Panc1 (cell line): Measurements from ENCODE around the gene SMOC2. TPM values are rescaled to one million over a fixed set of nuclear protein-coding genes. Genes with fewer than 3 reads are reported as not detected.

ENCODE experiments used
- ATAC-seq: fragments of 200-7000 bp; cut with Tn5 transposase; 2 replicates; pipeline ENCODE4 v1.9.1; 2020; ENCODE audit warnings: mild to moderate bottlenecking, moderate library complexity
- BruUV-seq: library from RNA; stranded (reverse); fragments of 400-500 nt; replicated peaks from 2 replicates; lab custom pipeline; 2021; lab: Mats Ljungman, UMichigan
- CTCF ChIA-PET: fragments of 300-600 bp; sonication (Branson Sonifier 250); formaldehyde crosslinking; loops from one replicate; lab custom pipeline; 2022; ENCODE audit warnings: antibody characterized with exemption; lab: Charles Lee
- POLR2A ChIA-PET: fragments of 300-600 bp; sonication (Branson Sonifier 250); formaldehyde crosslinking; loops from one replicate; lab custom pipeline; 2022; ENCODE audit warnings: antibody characterized with exemption; lab: Charles Lee
- DNase-seq: peaks from one replicate; pipeline ENCODE4 v3.0.0-alpha.2; 2010; ENCODE audit warnings: low read depth, low spot score
- H3K27ac ChIP-seq: 2 replicates; pipeline ENCODE4 v1.5.1; 2011; ENCODE audit warnings: mild to moderate bottlenecking, low read length, inconsistent platforms
- H3K27me3 ChIP-seq: fragments of 200-500 bp; sonication (Bioruptor generic); 2 replicates; pipeline ENCODE4 v1.6.0; 2014; ENCODE audit warnings: low read length, inconsistent platforms; ENCODE audit not compliant: control insufficient read depth, insufficient read depth
- H3K36me3 ChIP-seq: fragments of 200-500 bp; sonication (Bioruptor generic); 2 replicates; pipeline ENCODE4 v1.5.1; 2014; ENCODE audit warnings: inconsistent platforms, mild to moderate bottlenecking, low read length, moderate library complexity; ENCODE audit not compliant: control insufficient read depth, insufficient read depth
- H3K4me1 ChIP-seq: 2 replicates; pipeline ENCODE4 v1.5.1; 2011; ENCODE audit warnings: inconsistent platforms, mild to moderate bottlenecking, low read length, moderate library complexity; ENCODE audit not compliant: control insufficient read depth, insufficient read depth
- H3K4me3 ChIP-seq, 2 experiments: 2 replicates each; pipeline ENCODE4 v1.5.1; 2011 to 2012; ENCODE audit warnings: low read depth in 2 of 2, low read length in 2 of 2, mild to moderate bottlenecking in 2 of 2, inconsistent platforms in 1 of 2, moderate library complexity in 1 of 2
- H3K9me3 ChIP-seq: fragments of 200-500 bp; sonication (Bioruptor generic); 2 replicates; pipeline ENCODE4 v1.5.1; 2014; ENCODE audit warnings: low read depth, mild to moderate bottlenecking, inconsistent platforms, low read length, moderate library complexity; ENCODE audit not compliant: control insufficient read depth, insufficient read depth
- POLR2AphosphoS5 ChIP-seq: IDR thresholded peaks from 2 replicates; pipeline ENCODE4 v1.6.1; 2012; ENCODE audit warnings: mild to moderate bottlenecking, low read depth, low read length, moderate library complexity
- REST ChIP-seq, 2 experiments: IDR thresholded peaks; 2 replicates each; pipeline ENCODE4 v1.6.1; 2011 to 2012; ENCODE audit warnings: low read depth in 2 of 2, control low read depth in 1 of 2, low read length in 1 of 2, mild to moderate bottlenecking in 1 of 2, moderate library complexity in 1 of 2; ENCODE audit not compliant: insufficient read depth in 1 of 2
- SIN3A ChIP-seq: IDR thresholded peaks from 2 replicates; pipeline ENCODE4 v1.6.1; 2012; ENCODE audit warnings: low read depth, mild to moderate bottlenecking, low read length, moderate library complexity, borderline replicate concordance; ENCODE audit not compliant: insufficient read depth
- TCF7L2 ChIP-seq: IDR thresholded peaks from 2 replicates; pipeline ENCODE4 v1.6.1; 2011; ENCODE audit warnings: mild to moderate bottlenecking, low read depth, low read length, inconsistent platforms
- in situ Hi-C: cut with HindIII; loops from 2 replicates; pipeline ENCODE4 v1.10.0; 2016; ENCODE audit warnings: low sequenced_read_pairs, low pct_unique_long_range_greater_than_20kb
- intact Hi-C: fragments of 100-400 bp; cut with micrococcal nuclease; formaldehyde crosslinking; loops from one replicate; pipeline ENCODE4 v1.10.0; 2022; ENCODE audit not compliant: unreplicated experiment
- total RNA-seq: library from RNA; stranded (reverse); gene quantifications from one replicate; pipeline ENCODE4 v1.2.1, GENCODE V29; 2021; ENCODE audit not compliant: unreplicated experiment
- TF ChIP-seq, protein P1 (sequence below): fragments of 450-650 bp; IDR thresholded peaks from 2 replicates; pipeline ENCODE4 v1.5.1; 2017; ENCODE audit warnings: mild to moderate bottlenecking

The SMOC2 gene
- total RNA-seq, 1 experiment from 2014 or later = 0.13 TPM

GRCh38 chr6:168535711-168536110 is 94.7 kb downstream of the SMOC2 start:
- no peaks in the 10 kb centered on the region for H3K27me3 ChIP-seq
- in situ Hi-C loops (no loop called here), intact Hi-C loops (no loop called here)
- TF ChIP-seq TCF7L2 (no peak), REST (IDR thresholded peaks at IDR 0.05; ENCODE audit: insufficient read depth in 1 of 2, low read depth in 2 of 2, low read length in 1 of 2) (no peak), SIN3A (no peak), POLR2AphosphoS5 (no peak)
- TF ChIP-seq, protein P1, sequence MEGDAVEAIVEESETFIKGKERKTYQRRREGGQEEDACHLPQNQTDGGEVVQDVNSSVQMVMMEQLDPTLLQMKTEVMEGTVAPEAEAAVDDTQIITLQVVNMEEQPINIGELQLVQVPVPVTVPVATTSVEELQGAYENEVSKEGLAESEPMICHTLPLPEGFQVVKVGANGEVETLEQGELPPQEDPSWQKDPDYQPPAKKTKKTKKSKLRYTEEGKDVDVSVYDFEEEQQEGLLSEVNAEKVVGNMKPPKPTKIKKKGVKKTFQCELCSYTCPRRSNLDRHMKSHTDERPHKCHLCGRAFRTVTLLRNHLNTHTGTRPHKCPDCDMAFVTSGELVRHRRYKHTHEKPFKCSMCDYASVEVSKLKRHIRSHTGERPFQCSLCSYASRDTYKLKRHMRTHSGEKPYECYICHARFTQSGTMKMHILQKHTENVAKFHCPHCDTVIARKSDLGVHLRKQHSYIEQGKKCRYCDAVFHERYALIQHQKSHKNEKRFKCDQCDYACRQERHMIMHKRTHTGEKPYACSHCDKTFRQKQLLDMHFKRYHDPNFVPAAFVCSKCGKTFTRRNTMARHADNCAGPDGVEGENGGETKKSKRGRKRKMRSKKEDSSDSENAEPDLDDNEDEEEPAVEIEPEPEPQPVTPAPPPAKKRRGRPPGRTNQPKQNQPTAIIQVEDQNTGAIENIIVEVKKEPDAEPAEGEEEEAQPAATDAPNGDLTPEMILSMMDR = no peak
- POLR2A ChIA-PET = no interaction called here
- CTCF ChIA-PET = no interaction called here
- no peak overlapping the region for H3K4me3 ChIP-seq
- H3K9me3 ChIP-seq = no peaks in the 10 kb centered on the region
- ATAC-seq (no peak), DNase-seq (no peak)
- no peak overlapping the region for H3K27ac ChIP-seq
- no TSS peak for BruUV-seq
- H3K36me3 ChIP-seq = no peaks in the 10 kb centered on the region
- H3K4me1 ChIP-seq = no peaks in the 10 kb centered on the region

DNA sequence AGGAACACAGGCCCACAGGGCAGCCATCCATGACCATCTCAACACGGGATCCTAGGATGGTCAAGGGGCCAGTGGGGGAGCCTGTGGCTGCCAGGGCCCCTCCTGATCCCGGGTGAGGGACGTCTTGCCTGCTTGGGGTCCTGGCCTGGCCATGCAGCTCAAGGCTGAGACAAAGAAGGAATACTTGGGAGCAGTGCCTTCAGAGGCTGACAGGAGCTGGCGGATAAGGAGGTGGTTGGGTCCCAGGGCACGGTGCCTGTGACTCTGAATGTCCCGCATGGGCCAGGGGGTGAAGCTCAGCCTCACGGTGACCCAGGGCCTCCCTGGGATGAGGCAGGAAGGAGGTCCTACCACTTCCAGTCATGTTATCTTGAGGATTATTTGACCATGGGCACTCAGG is 95.2 kb downstream of the SMOC2 start:
- ATAC-seq = no peak
- Histone ChIP-seq H3K27me3 (peaks cover 1% of the 10 kb centered on the region; the same call in 1 of the 2 replicates), H3K9me3 (no peaks in the 10 kb centered on the region), H3K36me3 (no peaks in the 10 kb centered on the region), H3K27ac (no peak overlapping the region), H3K4me1 (no peaks in the 10 kb centered on the region), H3K4me3 (no peak overlapping the region)
- in situ Hi-C loops = no loop called here
- ChIA-PET CTCF (no interaction called here), POLR2A (no interaction called here)
- no TSS peak for BruUV-seq
- no peak for TF ChIP-seq POLR2AphosphoS5
- TF ChIP-seq TCF7L2 = no peak
- TF ChIP-seq, protein P1 = no peak
- TF ChIP-seq SIN3A = no peak
- no peak for TF ChIP-seq REST (IDR thresholded peaks at IDR 0.05; ENCODE audit: insufficient read depth in 1 of 2, low read depth in 2 of 2, low read length in 1 of 2)
- intact Hi-C loops = no loop called here
- DNase-seq = no peak
